Lower lobe of right lung (tissue), 2 donors: ENCODE results near the gene VCP. TPM values are rescaled to one million over a fixed set of nuclear protein-coding genes. Genes with fewer than 3 reads are reported as not detected.

ENCODE experiments used
- ATAC-seq, 2 donors: fragments of 200-7000 bp; cut with Tn5 transposase; one replicate each; pipeline ENCODE4 v1.9.1; 2020 to 2022; ENCODE audit warnings: mild to moderate bottlenecking in 2 of 2, moderate library complexity in 2 of 2
- DNase-seq: peaks from one replicate; pipeline ENCODE4 v3.0.0-alpha.2; 2020
- H3K27ac ChIP-seq: fragments of 200-600 bp; one replicate; pipeline ENCODE4 v1.8.0; 2022
- H3K27me3 ChIP-seq: fragments of 200-600 bp; one replicate; pipeline ENCODE4 v1.8.0; 2022; ENCODE audit warnings: low read depth
- H3K36me3 ChIP-seq: fragments of 200-600 bp; one replicate; pipeline ENCODE4 v1.8.0; 2022; ENCODE audit warnings: mild to moderate bottlenecking
- H3K4me1 ChIP-seq: fragments of 200-600 bp; one replicate; pipeline ENCODE4 v1.8.0; 2022
- H3K4me3 ChIP-seq: fragments of 200-600 bp; one replicate; pipeline ENCODE4 v1.8.0; 2022; ENCODE audit warnings: mild to moderate bottlenecking
- H3K9me3 ChIP-seq: fragments of 200-600 bp; one replicate; pipeline ENCODE4 v1.8.0; 2022
- intact Hi-C: fragments of 100-400 bp; cut with DNase I; formaldehyde crosslinking; loops from one replicate; pipeline ENCODE4 v1.11.0; 2022
- long read RNA-seq: library from polyadenylated mRNA; unstranded; transcript quantifications from one replicate; pipeline ENCODE4 v2.0.0, GENCODE V29; 2021
- total RNA-seq: library from RNA; stranded (reverse); fragmentation: NEBNext Ultra II Directional; extraction: Animal tissue kit (Norgen Biotek cat#: 25700); gene quantifications from one replicate; pipeline ENCODE4 v1.2.1, GENCODE V29; 2021
- TF ChIP-seq, protein P1 (sequence below): fragments of 200-600 bp; IDR thresholded peaks from one replicate; pipeline ENCODE4 v1.8.0; 2022; ENCODE audit warnings: antibody characterized with exemption, mild to moderate bottlenecking
- donor health status: DM: no; HTN: yes; CAD: no; lungs with severe emphysema.

VCP gene
- 175 TPM for total RNA-seq
- long read RNA-seq, full-length matches to known transcripts = 552 of 634 reads
- long read RNA-seq, partial matches to known transcripts = 35 of 634 reads
- long read RNA-seq, other reads (novel, unspliced or antisense) = 47 of 634 reads

DNA sequence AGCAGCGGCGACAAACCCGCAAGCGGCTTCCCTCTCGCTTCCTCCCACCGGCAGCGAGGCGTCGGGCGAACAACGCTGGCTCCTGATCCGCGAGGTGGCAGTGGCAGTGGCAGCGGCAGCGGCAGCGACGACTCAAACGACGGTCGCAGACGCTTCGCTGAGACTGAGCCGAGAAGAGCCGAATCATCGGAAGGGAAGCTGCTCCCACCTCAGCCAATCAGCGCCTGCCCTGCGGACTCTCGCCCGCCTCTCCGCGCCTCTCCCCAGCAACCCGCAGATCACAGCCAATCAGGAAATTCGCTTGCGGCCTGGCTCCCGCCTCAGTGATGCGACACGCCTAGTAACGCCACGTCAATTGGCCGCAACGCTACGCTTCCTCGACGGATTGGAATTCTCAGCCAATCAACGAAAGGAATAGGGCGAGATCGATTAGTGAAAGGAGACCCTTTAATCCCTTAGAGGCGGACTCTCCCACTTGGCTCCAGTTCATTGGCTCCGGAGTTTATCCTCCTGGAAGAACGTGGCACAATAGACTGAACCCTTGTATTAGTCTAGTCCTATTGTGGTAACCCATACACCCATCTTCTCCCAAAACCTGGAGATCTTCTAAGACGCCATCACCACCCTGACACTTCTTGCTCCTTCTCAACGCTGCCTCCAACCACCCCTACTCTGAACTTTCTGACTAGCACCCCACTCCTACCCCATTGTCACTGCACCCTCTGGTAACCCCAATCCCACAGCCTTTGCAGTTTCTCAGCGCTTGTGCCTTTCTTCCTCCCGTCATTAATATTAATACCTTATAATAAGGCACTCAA is at the start of gene VCP:
Gene VCP (minus strand): TSS at position 165 of the 818 bp plus-strand sequence. CDS start 272 bp downstream, outside the sequence.
- ATAC-seq = peak; percentile 96 to 97
- peak within 1 kb of the TSS; percentile 98 for H3K4me3 ChIP-seq
- no peaks in the 10 kb centered on the region for H3K27me3 ChIP-seq
- H3K9me3 ChIP-seq = no peaks in the 10 kb centered on the region
- peak; percentile 98 for DNase-seq
- intact Hi-C loops = no loop called here
- peaks cover 43% of the 10 kb centered on the region for H3K4me1 ChIP-seq
- TF ChIP-seq, protein P1, sequence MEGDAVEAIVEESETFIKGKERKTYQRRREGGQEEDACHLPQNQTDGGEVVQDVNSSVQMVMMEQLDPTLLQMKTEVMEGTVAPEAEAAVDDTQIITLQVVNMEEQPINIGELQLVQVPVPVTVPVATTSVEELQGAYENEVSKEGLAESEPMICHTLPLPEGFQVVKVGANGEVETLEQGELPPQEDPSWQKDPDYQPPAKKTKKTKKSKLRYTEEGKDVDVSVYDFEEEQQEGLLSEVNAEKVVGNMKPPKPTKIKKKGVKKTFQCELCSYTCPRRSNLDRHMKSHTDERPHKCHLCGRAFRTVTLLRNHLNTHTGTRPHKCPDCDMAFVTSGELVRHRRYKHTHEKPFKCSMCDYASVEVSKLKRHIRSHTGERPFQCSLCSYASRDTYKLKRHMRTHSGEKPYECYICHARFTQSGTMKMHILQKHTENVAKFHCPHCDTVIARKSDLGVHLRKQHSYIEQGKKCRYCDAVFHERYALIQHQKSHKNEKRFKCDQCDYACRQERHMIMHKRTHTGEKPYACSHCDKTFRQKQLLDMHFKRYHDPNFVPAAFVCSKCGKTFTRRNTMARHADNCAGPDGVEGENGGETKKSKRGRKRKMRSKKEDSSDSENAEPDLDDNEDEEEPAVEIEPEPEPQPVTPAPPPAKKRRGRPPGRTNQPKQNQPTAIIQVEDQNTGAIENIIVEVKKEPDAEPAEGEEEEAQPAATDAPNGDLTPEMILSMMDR = no peak
- peaks cover 12% of the 10 kb centered on the region for H3K36me3 ChIP-seq
- H3K27ac ChIP-seq = peak within 1 kb of the TSS; percentile 100

DNA sequence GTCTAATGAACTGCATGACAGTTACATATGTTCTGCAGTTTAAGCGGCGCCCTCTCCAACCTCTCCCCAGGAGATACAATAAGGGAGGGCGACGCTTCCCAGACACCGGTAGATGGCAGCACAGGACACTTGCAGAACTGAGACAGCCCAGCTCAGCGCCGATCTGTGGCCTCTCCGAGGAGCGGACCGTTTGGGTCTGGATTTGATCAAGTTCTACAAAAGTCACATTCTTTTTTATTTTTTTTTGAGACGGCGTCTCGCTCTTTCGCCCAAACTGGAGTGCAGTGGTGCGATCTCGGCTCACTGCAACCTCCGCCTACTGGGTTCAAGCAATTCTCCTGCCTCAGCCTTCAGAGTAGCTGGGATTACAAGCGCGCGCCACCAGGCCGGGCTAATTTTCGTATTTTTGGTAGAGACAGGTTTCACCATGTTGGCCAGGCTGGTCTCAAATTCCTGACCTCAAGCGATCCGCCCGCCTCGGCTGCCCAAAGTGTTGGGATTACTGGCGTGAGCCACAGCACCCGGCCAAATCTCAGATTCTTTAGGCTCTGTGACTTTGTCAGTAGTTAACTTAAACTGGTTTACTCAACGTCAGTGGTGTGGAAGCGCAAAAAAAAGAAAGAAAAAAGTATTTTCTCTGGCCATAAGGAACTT is 44.6 kb upstream of the VCP start:
- no peaks in the 10 kb centered on the region for H3K27me3 ChIP-seq
- H3K4me3 ChIP-seq = peak overlapping the region; percentile 57
- H3K36me3 ChIP-seq = no peaks in the 10 kb centered on the region
- DNase-seq (peak; percentile 93), ATAC-seq (peak; percentile 87 to 89)
- H3K27ac ChIP-seq = peak overlapping the region; percentile 86
- TF ChIP-seq, protein P1 = peak; percentile 94
- peaks cover 40% of the 10 kb centered on the region for H3K4me1 ChIP-seq
- H3K9me3 ChIP-seq = no peaks in the 10 kb centered on the region
- intact Hi-C loops = no loop called here

DNA sequence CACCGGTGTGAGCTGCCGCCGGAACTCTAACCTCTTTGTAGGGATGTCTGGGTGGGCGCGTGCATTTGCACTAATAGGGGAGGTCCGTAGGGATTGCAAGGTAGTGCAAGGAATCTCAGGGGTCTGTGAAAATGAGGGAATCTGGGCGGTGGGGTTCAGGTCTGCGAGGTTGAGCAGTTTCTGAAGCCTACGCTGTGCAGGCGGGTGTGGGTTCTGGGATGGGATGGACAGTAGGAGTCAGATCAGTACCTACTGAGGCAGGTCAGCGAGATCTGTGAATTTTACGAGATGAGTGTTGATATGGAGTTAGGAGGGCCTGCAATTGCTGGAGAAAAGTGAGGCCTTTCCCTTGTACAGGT is 44.1 kb upstream of the VCP start:
- Histone ChIP-seq H3K27ac (peak overlapping the region; percentile 86), H3K27me3 (no peaks in the 10 kb centered on the region), H3K36me3 (no peaks in the 10 kb centered on the region), H3K4me3 (peak overlapping the region; percentile 57), H3K9me3 (no peaks in the 10 kb centered on the region), H3K4me1 (peaks cover 44% of the 10 kb centered on the region)
- no peak for DNase-seq
- TF ChIP-seq, protein P1 = no peak
- intact Hi-C loops = no loop called here
- peak in 1 of 2 donors; percentile 0 for ATAC-seq

DNA sequence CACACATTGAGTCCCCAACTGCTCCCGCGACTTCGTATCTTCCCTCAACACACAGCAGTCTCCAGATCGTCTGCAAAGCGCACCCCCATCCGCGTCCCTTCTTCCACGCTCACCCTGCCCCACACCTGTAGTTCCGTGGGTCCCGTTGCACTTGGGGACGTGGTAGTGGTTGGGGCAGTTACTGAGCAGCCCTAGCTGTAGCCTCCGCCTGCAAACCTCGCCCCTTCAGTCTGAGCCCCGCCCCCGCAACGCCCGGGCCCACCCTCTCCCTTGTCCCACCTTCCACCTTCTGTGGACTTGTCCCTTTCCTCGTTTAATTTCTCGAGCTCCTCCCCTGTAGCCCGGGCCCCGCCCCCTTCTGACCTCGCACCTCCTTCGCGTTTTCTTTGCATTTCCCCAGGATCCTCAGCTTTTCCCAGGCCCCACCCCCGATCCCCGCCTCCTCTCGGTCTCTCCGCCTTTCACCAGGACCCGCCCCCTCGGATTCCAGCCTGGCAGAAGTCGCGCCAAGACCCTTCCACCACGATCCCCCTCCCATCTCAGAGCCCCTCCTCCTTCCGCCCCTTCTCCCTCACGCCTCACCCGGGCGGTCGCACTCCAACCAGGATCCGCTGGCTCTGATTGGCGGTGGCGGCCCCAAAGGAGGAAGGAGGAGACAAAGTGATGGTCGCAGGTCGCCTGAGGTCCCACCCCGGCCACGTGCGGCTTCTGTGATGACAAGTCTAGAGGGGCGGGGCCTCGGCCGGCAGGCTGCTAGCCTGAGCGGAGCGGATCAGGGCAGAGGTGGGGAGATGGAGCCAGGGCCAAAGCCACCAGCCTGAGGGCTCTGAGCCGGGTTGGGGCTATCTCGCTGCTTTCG is 43.5 kb upstream of the VCP start, which contains the start of gene ATOSB:
Gene ATOSB (minus strand): TSS at position 183 of the 859 bp plus-strand sequence. CDS start 7,588 bp downstream, outside the sequence.
- H3K4me1 ChIP-seq = peaks cover 46% of the 10 kb centered on the region
- no peaks in the 10 kb centered on the region for H3K36me3 ChIP-seq
- peak within 1 kb of the TSS; percentile 86 for H3K27ac ChIP-seq
- TF ChIP-seq, protein P1 = no peak
- intact Hi-C loops = no loop called here
- peak; percentile 98 for DNase-seq
- peak within 1 kb of the TSS; percentile 57 for H3K4me3 ChIP-seq
- no peaks in the 10 kb centered on the region for H3K9me3 ChIP-seq
- no peaks in the 10 kb centered on the region for H3K27me3 ChIP-seq
- peak; percentile 86 to 87 for ATAC-seq
